Right lobe of liver (tissue), 6 donors: ENCODE results near the gene CIROP. TPM values are rescaled to one million over a fixed set of nuclear protein-coding genes. Genes with fewer than 3 reads are reported as not detected.

ENCODE experiments used
- ATAC-seq, 4 donors: fragments of 200-7000 bp; cut with Tn5 transposase; one replicate each; pipeline ENCODE4 v1.9.1; 2020; ENCODE audit warnings: mild to moderate bottlenecking in 4 of 4, moderate library complexity in 4 of 4
- DNase-seq, 3 donors: peaks; one replicate each; pipeline ENCODE4 v3.0.0-alpha.2; 2020
- H3K27ac ChIP-seq, 3 donors: fragments of 200-600 bp; one replicate each; pipeline ENCODE4 v1.8.0; 2022
- H3K27me3 ChIP-seq, 2 donors: fragments of 200-600 bp; one replicate each; pipeline ENCODE4 v1.8.0; 2022
- H3K36me3 ChIP-seq, 4 donors: fragments of 200-600 bp; sonication (generic) in 1 of 4; one replicate each; pipeline versions ENCODE4 v1.5.1 to v1.8.0; 2017 to 2022; ENCODE audit warnings: control low read depth in 1 of 4
- H3K4me1 ChIP-seq, 4 donors: fragments of 200-600 bp; sonication (generic) in 1 of 4; one replicate each; pipeline versions ENCODE4 v1.5.1 to v1.8.0; 2017 to 2022; ENCODE audit warnings: control low read depth in 1 of 4
- H3K4me3 ChIP-seq, 3 donors: fragments of 200-600 bp; one replicate each; pipeline ENCODE4 v1.8.0; 2022
- H3K9me3 ChIP-seq, 4 donors: fragments of 200-600 bp; sonication (generic) in 1 of 4; one replicate each; pipeline versions ENCODE4 v1.5.1 to v1.8.0; 2017 to 2022; ENCODE audit warnings: control low read depth in 1 of 4
- POLR2A ChIP-seq: fragments of 450-650 bp; IDR thresholded peaks from one replicate; pipeline ENCODE4 v1.6.1; 2017; ENCODE audit warnings: antibody characterized with exemption, mild to moderate bottlenecking
- WGBS: methylation state at CpG from one replicate; pipeline ENCODE4 v1.1.6; 2018; ENCODE audit warnings: low coverage, low lambda C conversion rate; ENCODE audit not compliant: insufficient coverage; ENCODE audit errors: missing lambda C conversion rate; 5-methylcytosine and 5-hydroxymethylcytosine counted together
- intact Hi-C, 2 donors: fragments of 100-400 bp; cut with DNase I; formaldehyde crosslinking; loops; one replicate each; pipeline versions ENCODE4 v1.11.2 to v1.14.1; 2022
- total RNA-seq, 6 experiments: library from RNA; depleted of rRNA in 2 of 6; stranded (reverse); fragments of >200 nt in 2 of 6; fragmentation: NEBNext Ultra II Directional in 3 of 6; extraction: Animal tissue kit (Norgen Biotek cat#: 25700) in 3 of 6; gene quantifications; one replicate each; pipeline versions ENCODE4 v1.1.0 to v1.2.4, GENCODE V29; 2016 to 2023
- TF ChIP-seq, protein P1 (sequence below), 4 donors: fragments of 200-600 bp in 3 of 4; fragments of 450-650 bp in 1 of 4; IDR thresholded peaks; one replicate each; pipeline versions ENCODE4 v1.5.1 to v1.8.0; 2016 to 2022; ENCODE audit warnings: antibody characterized with exemption in 4 of 4, mild to moderate bottlenecking in 2 of 4
- donor health status: DM: no; HTN: yes; CAD: no.
- donor health status: DM: no; HTN: no; CAD: no.
- donor health status: DM: no; HTN: no; CAD: no.
- donor health status: DM: no; HTN: yes; CAD: no.
- donor health status: DM: no; HTN: yes; CAD: no.

Gene CIROP
- total RNA-seq, 6 experiments from 2014 or later = not detected

- peaks cover 0 to 11% (median 0%) of the 10 kb centered on the region in 4 donors for H3K4me1 ChIP-seq
- TF ChIP-seq, protein P1, sequence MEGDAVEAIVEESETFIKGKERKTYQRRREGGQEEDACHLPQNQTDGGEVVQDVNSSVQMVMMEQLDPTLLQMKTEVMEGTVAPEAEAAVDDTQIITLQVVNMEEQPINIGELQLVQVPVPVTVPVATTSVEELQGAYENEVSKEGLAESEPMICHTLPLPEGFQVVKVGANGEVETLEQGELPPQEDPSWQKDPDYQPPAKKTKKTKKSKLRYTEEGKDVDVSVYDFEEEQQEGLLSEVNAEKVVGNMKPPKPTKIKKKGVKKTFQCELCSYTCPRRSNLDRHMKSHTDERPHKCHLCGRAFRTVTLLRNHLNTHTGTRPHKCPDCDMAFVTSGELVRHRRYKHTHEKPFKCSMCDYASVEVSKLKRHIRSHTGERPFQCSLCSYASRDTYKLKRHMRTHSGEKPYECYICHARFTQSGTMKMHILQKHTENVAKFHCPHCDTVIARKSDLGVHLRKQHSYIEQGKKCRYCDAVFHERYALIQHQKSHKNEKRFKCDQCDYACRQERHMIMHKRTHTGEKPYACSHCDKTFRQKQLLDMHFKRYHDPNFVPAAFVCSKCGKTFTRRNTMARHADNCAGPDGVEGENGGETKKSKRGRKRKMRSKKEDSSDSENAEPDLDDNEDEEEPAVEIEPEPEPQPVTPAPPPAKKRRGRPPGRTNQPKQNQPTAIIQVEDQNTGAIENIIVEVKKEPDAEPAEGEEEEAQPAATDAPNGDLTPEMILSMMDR (IDR thresholded peaks at IDR 0.05) = no peak
- TF ChIP-seq POLR2A = no peak
- no peaks in the 10 kb centered on the region for H3K9me3 ChIP-seq
- no peak overlapping the region for H3K4me3 ChIP-seq
- WGBS = 76% methylated on average over 4 of the region's 4 CpGs
- H3K27ac ChIP-seq = no peak overlapping the region
- DNase-seq (no peak), ATAC-seq (no peak)
- intact Hi-C loops = no loop called here
- H3K36me3 ChIP-seq = no peaks in the 10 kb centered on the region
- no peaks in the 10 kb centered on the region for H3K27me3 ChIP-seq
Measured at GRCh38 chr14:23103581-23103980, 1.2 kb downstream of the CIROP start.

GRCh38 chr14:23102801-23103200 lies 2.0 kb downstream of the CIROP start:
- WGBS = 83% methylated on average over 2 of the region's 2 CpGs
- Histone ChIP-seq H3K4me1 (peaks cover 0 to 11% (median 0%) of the 10 kb centered on the region in 4 donors), H3K36me3 (peaks cover 0 to 5% (median 3%) of the 10 kb centered on the region in 4 donors), H3K27me3 (no peaks in the 10 kb centered on the region), H3K4me3 (no peak overlapping the region), H3K27ac (no peak overlapping the region), H3K9me3 (no peaks in the 10 kb centered on the region)
- intact Hi-C loops = no loop called here
- ATAC-seq = no peak
- no peak for DNase-seq
- no peak for TF ChIP-seq POLR2A
- TF ChIP-seq, protein P1 (IDR thresholded peaks at IDR 0.05) = no peak

- no peaks in the 10 kb centered on the region for H3K27me3 ChIP-seq
- TF ChIP-seq, protein P1 (IDR thresholded peaks at IDR 0.05) = no peak
- TF ChIP-seq POLR2A = no peak
- DNase-seq (no peak), ATAC-seq (no peak)
- no peaks in the 10 kb centered on the region for H3K9me3 ChIP-seq
- H3K4me3 ChIP-seq = no peak overlapping the region
- peaks cover 0 to 18% (median under 1%) of the 10 kb centered on the region in 4 donors for H3K4me1 ChIP-seq
- WGBS = 48% methylated on average over 3 of the region's 10 CpGs
- no peak overlapping the region for H3K27ac ChIP-seq
- peaks cover 0 to 8% (median 3%) of the 10 kb centered on the region in 4 donors for H3K36me3 ChIP-seq
- intact Hi-C loops = no loop called here
Measured at GRCh38 chr14:23101986-23102625, 2.7 kb downstream of the CIROP start.

- no peak overlapping the region for H3K4me3 ChIP-seq
- peaks cover 0 to 8% (median 3%) of the 10 kb centered on the region in 4 donors for H3K36me3 ChIP-seq
- peaks cover 0 to 25% (median 3%) of the 10 kb centered on the region in 4 donors for H3K4me1 ChIP-seq
- intact Hi-C loops = no loop called here
- H3K27ac ChIP-seq = no peak overlapping the region
- H3K9me3 ChIP-seq = no peaks in the 10 kb centered on the region
- ATAC-seq = no peak
- no peaks in the 10 kb centered on the region for H3K27me3 ChIP-seq
- no peak for DNase-seq
- WGBS = 95% methylated on average over 3 of the region's 6 CpGs
- TF ChIP-seq POLR2A = no peak
- TF ChIP-seq, protein P1 (IDR thresholded peaks at IDR 0.05) = no peak
Measured at GRCh38 chr14:23101213-23101970, 3.4 kb downstream of the CIROP start.
